H1 (cell line): Measurements from ENCODE around the gene DNAH12.

Experiments used
- CEBPB ChIP-seq: IDR thresholded peaks from 2 replicates; pipeline ENCODE4 v1.6.1; 2012; ENCODE audit warnings: low read depth, low read length
- POLR2AphosphoS5 ChIP-seq: IDR thresholded peaks from 2 replicates; pipeline ENCODE4 v1.6.1; 2011; ENCODE audit warnings: low read depth, low read length
- RBBP5 ChIP-seq: IDR thresholded peaks from 2 replicates; pipeline ENCODE4 v1.7.1; 2012; ENCODE audit warnings: low read depth, mild to moderate bottlenecking, inconsistent platforms, low read length, moderate library complexity, borderline replicate concordance
- TEAD4 ChIP-seq: IDR thresholded peaks from 2 replicates; pipeline ENCODE4 v1.6.1; 2012; ENCODE audit warnings: low read depth, low read length, inconsistent platforms, mixed read lengths

- TF ChIP-seq POLR2AphosphoS5 (no peak), RBBP5 (no peak), CEBPB (no peak), TEAD4 (no peak)
Measured at GRCh38 chr3:57421336-57421735, 122.8 kb downstream of the DNAH12 start.
